GM20000 (cell line): ENCODE data around the gene ZNF438.

Experiments used
- DNase-seq: peaks from one replicate; pipeline ENCODE4 v3.0.0; 2012; ENCODE audit warnings: low spot score
- CTCF ChIP-seq: IDR thresholded peaks from 2 replicates; pipeline ENCODE4 v1.5.1; 2012; ENCODE audit warnings: mild to moderate bottlenecking, control low read depth; ENCODE audit errors: extremely low read depth, missing control alignments

ZNF438 gene

GRCh38 chr10:31023558-31023957 is 8.1 kb downstream of the ZNF438 start:
- DNase-seq: no peak
- TF ChIP-seq CTCF: no peak

- TF ChIP-seq CTCF: no peak
- DNase-seq: no peak
Measured at GRCh38 chr10:31020209-31020608, 11.5 kb downstream of the ZNF438 start.

- no peak for DNase-seq
- TF ChIP-seq CTCF: no peak
Measured at GRCh38 chr10:31018962-31019361, 12.7 kb downstream of the ZNF438 start.

- no peak for DNase-seq
- TF ChIP-seq CTCF: no peak
Measured at GRCh38 chr10:31018356-31018750, 13.3 kb downstream of the ZNF438 start.

- DNase-seq: no peak
Measured at GRCh38 chr10:31017534-31018355, 13.9 kb downstream of the ZNF438 start.

GRCh38 chr10:31014161-31014875 is 17.3 kb downstream of the ZNF438 start:
- DNase-seq: no peak
- no peak for TF ChIP-seq CTCF

More at GRCh38 chr10:31017534-31018355, 13.9 kb downstream of the ZNF438 start:
- no peak for TF ChIP-seq CTCF

- DNase-seq: no peak
- TF ChIP-seq CTCF: no peak
Measured at GRCh38 chr10:31013331-31013730, 18.3 kb downstream of the ZNF438 start.
